GM18508 (cell line): Measurements from ENCODE around the gene COPS7A.

Experiments used
- ATAC-seq: cut with Tn5 transposase; IDR thresholded peaks from one replicate; pipeline ENCODE4 v1.9.1; 2021; ENCODE audit warnings: moderate number of reproducible peaks; ENCODE audit not compliant: insufficient read depth, unreplicated experiment

The COPS7A gene

GRCh38 chr12:6779708-6780432, 56.0 kb downstream of the COPS7A start:
- no peak for ATAC-seq

GRCh38 chr12:6780573-6780972, 56.7 kb downstream of the COPS7A start:
- ATAC-seq: no peak
